Heart left ventricle (tissue), 13 donors: ENCODE results near the gene PXT1.

ENCODE experiments used
- POLR2A ChIP-seq, 2 donors: fragments of 450-650 bp; IDR thresholded peaks; one replicate each; pipeline ENCODE4 v1.6.1; 2017; ENCODE audit warnings: antibody characterized with exemption in 2 of 2, mild to moderate bottlenecking in 2 of 2, moderate library complexity in 2 of 2
- TF ChIP-seq, protein P1 (sequence below), 12 donors: fragments of 200-600 bp; sonication (generic) in 4 of 12; IDR thresholded peaks; one replicate each; pipeline versions ENCODE4 v1.5.0 to v1.8.0; 2018 to 2022; ENCODE audit warnings: antibody characterized with exemption in 12 of 12, mild to moderate bottlenecking in 5 of 12
- donor health status: ischemic (EF 13 %, LVEDD 7.1; RV severe dilation, severe dysfunction).
- donor health status: DM: no; HTN: yes; CAD: no.
- donor health status: DM: no; HTN: no; CAD: no.
- donor health status: ischemic (EF 25% LVEDD 6.9; RV normal size, moderate dysfunction).
- donor health status: ischemic (EF 25% LVEDD 5.7; RV mildly dilated, moderate dysfunction).
- donor health status: ischemic (EF 35%, LVEDD 5.7; RV mildly dilated, moderate dysfunction).
- donor health status: nonischemic (EF 11% LVEDD 7.7; RV severe dilation, severe dysfunction).
- donor health status: DM: yes; HTN: yes; CAD: no.
- donor health status: PGD.
- donor health status: ischemic (EF 29% LVEDD 5.4; RV normal size, mild dysfunction).
- donor health status: nonischemic (EF 23%, LVEDD 6.1; RV moderate dilation, normal function).

- TF ChIP-seq POLR2A (IDR thresholded peaks at IDR 0.05) = no peak
- TF ChIP-seq, protein P1, sequence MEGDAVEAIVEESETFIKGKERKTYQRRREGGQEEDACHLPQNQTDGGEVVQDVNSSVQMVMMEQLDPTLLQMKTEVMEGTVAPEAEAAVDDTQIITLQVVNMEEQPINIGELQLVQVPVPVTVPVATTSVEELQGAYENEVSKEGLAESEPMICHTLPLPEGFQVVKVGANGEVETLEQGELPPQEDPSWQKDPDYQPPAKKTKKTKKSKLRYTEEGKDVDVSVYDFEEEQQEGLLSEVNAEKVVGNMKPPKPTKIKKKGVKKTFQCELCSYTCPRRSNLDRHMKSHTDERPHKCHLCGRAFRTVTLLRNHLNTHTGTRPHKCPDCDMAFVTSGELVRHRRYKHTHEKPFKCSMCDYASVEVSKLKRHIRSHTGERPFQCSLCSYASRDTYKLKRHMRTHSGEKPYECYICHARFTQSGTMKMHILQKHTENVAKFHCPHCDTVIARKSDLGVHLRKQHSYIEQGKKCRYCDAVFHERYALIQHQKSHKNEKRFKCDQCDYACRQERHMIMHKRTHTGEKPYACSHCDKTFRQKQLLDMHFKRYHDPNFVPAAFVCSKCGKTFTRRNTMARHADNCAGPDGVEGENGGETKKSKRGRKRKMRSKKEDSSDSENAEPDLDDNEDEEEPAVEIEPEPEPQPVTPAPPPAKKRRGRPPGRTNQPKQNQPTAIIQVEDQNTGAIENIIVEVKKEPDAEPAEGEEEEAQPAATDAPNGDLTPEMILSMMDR (IDR thresholded peaks at IDR 0.05) = no peak
These were observed 28.2 kb downstream of the PXT1 start for GRCh38 chr6:36414481-36414880.
